ENCODE measurements around the gene TNFSF15.
A peak's percentile ranks its signal among the peaks of the same experiment; 100 is the strongest.
"Not testable (repeated sequence)": the region's sequence is repeated elsewhere in the genome, so short reads cannot be mapped to it uniquely, and the experiment has no call there.

TNFSF15 gene

DNA sequence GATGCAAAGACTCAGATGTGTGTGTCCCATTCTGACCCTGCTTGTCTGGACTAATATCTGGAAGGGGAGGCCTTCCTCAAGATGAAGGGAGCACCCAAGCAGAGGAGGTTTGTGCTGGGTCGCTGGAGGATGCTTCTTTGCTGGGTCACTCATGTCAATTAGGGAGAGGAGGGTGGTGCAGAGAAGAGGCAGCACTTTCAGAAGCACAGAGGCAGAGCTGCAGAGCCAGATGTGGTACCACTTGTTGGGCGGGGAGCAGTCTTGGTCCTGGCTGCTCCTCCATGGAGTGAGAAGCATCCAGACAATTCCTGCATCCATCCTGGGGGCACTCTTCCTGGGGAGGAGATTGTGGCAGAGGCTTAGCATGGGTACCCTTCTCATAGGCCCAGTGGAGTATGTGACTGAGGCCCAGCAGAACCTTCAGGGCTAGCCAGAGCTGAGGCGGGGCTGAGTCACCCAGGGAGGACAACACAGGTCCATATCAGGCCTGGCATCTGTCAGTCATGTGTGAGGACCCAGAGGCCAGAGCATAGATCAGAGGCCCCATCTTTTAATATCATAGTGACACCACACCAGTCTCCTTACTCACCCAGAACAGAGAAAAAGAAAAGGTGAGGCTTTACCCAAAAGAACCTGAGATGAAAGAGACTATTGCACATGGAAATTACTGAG is 59.8 kb downstream of the TNFSF15 start:
- no peak for DNase-seq

DNA sequence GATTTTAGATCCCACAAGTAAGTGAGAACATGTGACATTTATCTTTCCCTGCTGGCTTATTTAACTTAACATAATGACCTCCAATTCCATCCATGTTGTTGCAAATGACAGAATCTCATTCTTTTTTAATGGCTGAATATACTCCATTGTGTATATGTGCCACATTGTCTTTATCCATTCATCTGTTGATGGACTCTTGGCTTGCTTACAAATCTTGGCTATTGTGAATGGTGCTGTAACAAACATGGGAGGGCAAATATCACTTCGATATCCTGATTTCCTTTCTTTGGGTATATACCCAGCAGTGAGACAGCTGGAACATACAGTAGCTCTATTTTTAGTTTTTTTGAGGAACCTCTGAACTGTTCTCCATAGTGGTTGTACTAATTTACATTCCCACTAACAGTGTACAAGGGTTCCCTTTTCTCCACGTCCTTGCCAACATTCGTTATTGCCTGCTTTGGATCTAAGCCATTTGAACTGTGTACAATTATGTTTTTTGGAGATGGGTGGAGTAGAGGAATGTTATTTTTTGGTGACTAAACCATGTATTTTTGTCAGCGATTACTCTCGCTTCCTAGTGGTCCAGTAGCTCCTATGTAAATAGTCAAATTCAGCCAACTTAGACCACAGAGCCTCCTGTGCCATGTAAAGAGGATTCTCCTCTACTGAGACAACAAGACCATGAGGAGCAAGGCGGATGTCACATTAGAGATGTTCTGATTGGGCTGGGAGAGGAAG is 60.6 kb downstream of the TNFSF15 start:
- no peak for DNase-seq

DNA sequence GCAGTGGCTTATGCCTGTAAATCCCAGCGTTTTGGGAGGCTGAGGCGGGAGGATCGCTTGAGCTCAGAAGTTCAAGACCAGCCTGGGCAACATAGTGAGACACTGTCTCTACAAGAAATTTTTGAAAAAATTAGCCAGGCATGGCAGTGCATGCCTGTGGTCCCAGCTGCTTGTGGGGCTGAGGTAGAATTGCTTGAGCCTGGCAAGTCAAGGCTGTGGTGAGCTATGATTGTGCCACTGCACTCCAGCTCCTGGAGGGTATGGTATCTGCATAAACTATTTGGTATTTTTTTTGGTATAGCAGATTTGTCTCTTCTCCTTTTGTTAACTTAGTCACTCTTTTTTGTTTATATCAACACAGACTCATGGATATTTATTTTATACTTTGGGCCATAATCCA is 62.4 kb downstream of the TNFSF15 start:
- no peak for DNase-seq

DNA sequence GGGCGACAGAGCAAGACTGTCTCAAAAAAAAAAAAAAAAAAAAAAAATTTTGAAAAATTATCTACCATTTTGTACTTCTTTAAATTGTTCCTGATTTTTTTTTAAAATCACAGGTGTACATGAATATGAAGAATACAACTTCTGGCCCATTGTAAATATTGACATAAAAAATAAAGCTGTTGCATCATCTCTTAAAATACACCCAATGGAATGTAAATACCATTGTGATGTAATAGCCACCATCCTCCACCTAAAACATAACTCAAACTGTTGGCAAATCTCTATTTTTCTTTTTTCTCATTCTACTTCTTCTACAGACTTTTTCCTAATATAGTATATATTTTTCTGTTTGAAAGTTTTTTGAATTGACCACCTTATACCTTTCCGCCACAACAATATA is 62.9 kb downstream of the TNFSF15 start:
- DNase-seq: no peak

DNA sequence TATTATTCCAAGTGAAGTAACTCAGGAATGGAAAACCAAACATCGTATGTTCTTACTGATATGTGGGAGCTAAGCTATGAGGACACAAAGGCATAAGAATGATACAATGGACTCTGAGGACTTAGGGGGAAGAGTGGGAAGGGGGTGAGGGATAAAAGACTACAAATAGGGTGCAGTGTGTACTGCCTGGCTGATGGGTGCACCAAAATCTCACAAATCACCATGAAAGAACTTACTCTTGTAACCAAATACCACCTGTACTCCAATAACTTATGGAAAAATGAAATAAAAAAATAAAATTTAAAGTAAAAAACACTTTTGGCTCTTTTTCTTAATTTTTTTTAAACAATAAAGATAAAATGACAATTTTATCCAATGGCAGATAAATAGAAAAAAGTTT is 64.3 kb downstream of the TNFSF15 start:
- DNase-seq: not testable (repeated sequence)

DNA sequence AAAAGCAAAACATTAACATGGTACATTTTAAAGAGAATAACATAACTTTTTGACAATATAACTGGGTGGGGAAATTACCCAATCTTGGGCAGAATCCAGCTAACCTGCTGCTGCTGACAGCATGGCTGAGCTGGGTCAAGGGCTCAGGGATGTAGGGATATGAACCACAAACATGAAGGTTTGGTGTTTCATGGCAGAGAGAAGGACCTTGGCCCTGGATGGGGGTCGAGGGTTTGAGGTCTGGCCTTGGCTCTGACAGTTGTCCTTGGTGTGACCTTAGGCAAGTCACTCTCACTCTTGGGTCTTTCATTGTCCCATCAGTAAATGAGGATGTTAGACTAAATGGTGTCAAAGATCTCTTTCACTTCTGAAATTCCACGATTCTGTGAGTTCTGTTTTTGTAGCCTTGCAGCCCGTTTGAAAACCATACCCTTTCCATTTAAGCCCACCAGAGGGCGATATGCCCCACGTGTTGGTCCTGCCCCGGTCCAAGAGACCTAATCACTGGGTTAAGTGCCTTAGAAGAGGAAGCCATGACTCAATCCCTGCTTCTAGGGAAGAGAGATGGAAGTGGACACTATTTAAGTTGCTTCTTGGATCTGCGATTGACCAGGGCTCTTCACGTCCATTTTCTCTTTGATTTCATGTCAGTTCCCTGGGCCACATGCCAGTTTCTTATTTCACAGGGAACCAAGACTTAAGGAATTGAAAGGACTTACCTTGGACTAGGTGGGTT is 67.1 kb downstream of the TNFSF15 start:
- peak; percentile 58 for DNase-seq

DNA sequence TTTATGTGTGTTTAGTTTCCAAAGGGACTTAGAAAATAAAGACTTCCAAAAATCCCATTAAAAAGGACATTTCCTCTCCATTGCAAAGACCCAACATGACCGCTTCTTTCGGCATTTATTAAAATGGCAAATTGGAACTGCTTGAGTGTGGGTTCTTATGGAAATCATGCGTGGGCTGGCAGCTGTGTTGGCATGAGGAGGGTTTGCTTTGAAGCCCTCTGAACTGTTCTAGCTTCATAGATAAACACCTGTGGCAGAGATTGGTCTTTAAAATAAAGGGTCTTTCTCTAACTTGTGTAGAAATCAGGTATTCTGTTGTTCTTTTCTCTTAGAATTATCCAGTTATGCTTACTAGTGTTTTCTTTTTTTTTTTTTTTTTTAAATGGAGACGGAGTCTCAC is 68.0 kb downstream of the TNFSF15 start:
- no peak for DNase-seq

DNA sequence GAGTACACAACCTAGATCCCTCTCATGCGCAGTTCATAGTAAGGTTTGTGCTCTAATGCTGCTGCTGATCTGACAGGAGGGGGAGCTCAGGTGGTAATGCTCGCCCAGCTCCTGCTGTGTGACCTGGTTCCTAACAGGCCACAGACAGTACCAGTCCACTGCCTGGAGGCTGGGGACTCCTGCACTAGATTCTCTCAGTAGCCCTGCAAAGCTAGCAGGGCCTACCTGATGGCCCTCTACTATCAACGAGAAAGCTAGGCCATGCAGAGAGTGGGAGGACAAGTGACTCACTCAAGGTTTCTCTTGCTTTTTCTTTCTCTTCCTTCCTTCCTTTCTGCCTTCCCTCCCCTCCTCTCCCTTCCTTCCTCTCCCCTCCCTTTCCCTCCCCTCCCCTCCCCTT is 68.7 kb downstream of the TNFSF15 start:
- DNase-seq: no peak

DNA sequence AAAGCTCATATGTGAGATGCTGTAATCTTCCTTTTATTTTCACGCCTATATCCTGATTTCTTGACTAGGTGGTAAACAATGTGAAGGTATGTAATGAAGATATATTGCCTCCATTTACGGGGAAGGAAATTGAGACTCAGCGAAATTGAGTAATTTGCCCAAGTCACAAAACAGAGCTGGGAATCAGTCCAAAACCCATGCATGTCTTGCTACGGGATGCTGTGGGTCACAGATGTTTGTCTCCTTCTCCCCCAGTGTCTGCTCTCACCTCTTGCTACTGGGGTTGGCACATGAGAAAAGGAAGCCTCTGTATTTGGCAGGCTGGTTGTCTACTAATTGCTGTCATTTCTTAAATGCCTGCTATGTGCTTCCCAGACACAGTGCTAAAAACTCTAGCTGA is 70.1 kb downstream of the TNFSF15 start:
- no peak for DNase-seq

DNA sequence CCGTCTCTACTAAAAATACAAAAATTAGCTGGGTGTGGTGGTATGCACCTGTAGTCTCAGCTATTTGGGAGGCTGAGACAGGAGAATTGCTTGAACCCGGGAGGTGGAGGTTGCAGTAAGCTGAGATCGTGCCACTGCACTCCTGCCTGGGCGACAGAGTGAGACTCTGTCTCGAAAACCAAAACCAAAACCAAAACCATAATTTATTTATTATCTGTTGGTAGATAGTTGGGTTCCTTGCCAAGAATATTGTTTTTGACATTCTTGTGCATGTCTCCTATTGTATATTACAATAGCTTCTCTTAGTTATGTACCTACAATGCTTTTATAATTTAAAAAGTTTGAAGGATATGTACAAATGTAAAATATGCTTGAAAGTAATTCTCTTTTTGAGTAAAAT is 70.7 kb downstream of the TNFSF15 start:
- DNase-seq: not testable (repeated sequence)
